Measurements from ENCODE around the gene GOT2.

DNA sequence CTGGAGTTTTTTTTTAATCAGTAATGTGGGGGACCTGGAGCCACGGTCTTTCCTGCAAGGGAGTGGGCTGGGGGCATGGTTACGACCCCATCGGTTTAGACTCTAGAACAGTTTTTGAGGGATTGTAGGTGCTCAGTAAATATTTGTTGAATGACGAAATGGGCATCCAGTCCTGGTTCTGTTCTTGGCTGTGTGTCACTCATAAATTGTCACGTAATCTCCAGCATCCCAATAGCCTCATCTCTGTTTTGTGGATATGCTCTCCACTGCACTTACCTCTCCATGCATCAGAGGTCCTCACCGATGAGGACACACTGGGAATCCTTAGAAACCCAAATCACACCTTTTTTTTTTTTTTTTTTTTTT lies 49.0 kb downstream of the GOT2 start:
- TF ChIP-seq, protein P1, sequence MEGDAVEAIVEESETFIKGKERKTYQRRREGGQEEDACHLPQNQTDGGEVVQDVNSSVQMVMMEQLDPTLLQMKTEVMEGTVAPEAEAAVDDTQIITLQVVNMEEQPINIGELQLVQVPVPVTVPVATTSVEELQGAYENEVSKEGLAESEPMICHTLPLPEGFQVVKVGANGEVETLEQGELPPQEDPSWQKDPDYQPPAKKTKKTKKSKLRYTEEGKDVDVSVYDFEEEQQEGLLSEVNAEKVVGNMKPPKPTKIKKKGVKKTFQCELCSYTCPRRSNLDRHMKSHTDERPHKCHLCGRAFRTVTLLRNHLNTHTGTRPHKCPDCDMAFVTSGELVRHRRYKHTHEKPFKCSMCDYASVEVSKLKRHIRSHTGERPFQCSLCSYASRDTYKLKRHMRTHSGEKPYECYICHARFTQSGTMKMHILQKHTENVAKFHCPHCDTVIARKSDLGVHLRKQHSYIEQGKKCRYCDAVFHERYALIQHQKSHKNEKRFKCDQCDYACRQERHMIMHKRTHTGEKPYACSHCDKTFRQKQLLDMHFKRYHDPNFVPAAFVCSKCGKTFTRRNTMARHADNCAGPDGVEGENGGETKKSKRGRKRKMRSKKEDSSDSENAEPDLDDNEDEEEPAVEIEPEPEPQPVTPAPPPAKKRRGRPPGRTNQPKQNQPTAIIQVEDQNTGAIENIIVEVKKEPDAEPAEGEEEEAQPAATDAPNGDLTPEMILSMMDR (IDR thresholded peaks at IDR 0.05), result no peak
- no peak for TF ChIP-seq POLR2A (IDR thresholded peaks at IDR 0.05)

Data from uterus (tissue), 2 donors.